Parathyroid adenoma (tissue), 2 donors: ENCODE measurements around the gene CERK.

ENCODE experiments used
- H2AFZ ChIP-seq: fragments of 300-600 bp; sonication (generic); one replicate; pipeline ENCODE4 v1.7.0; 2017; ENCODE audit warnings: antibody characterized with exemption, mild to moderate bottlenecking
- H3K27ac ChIP-seq: fragments of 300-600 bp; sonication (generic); one replicate; pipeline ENCODE4 v1.7.0; 2017
- H3K27me3 ChIP-seq: fragments of 300-600 bp; sonication (generic); one replicate; pipeline ENCODE4 v1.7.0; 2017; ENCODE audit warnings: low read length; ENCODE audit not compliant: control insufficient read depth, insufficient read depth
- H3K36me3 ChIP-seq: fragments of 300-600 bp; sonication (generic); one replicate; pipeline ENCODE4 v1.7.0; 2017; ENCODE audit warnings: low read length; ENCODE audit not compliant: control insufficient read depth, insufficient read depth
- H3K4me1 ChIP-seq: fragments of 300-600 bp; sonication (generic); one replicate; pipeline ENCODE4 v1.7.0; 2017; ENCODE audit warnings: control low read depth
- H3K4me2 ChIP-seq: fragments of 300-600 bp; sonication (generic); one replicate; pipeline ENCODE4 v1.7.0; 2017; ENCODE audit warnings: low read length
- H3K4me3 ChIP-seq: fragments of 300-600 bp; sonication (generic); one replicate; pipeline ENCODE4 v1.7.0; 2017; ENCODE audit warnings: low read depth, low read length
- H3K79me2 ChIP-seq: fragments of 300-600 bp; sonication (generic); one replicate; pipeline ENCODE4 v1.7.0; 2017; ENCODE audit warnings: control low read depth
- H3K9ac ChIP-seq: fragments of 300-600 bp; sonication (generic); one replicate; pipeline ENCODE4 v1.7.0; 2017; ENCODE audit warnings: mild to moderate bottlenecking
- H3K9me3 ChIP-seq: fragments of 300-600 bp; sonication (generic); one replicate; pipeline ENCODE4 v1.7.0; 2017; ENCODE audit warnings: low read length; ENCODE audit not compliant: control insufficient read depth
- CTCF ChIP-seq: fragments of 300-600 bp; sonication (generic); IDR thresholded peaks from one replicate; pipeline ENCODE4 v1.7.0; 2017; ENCODE audit warnings: antibody characterized with exemption, mild to moderate bottlenecking
- donor health status: primary hyperparathyroidism.

CERK gene

GRCh38 chr22:46671824-46672432, 66.1 kb downstream of the CERK start:
- no peaks in the 10 kb centered on the region for H3K27me3 ChIP-seq
- TF ChIP-seq CTCF: no peak
- H3K27ac ChIP-seq: no peak overlapping the region
- H3K79me2 ChIP-seq: no peaks in the 10 kb centered on the region
- H3K9ac ChIP-seq: no peak overlapping the region
- H2AFZ ChIP-seq: no peak overlapping the region
- H3K4me2 ChIP-seq: no peak overlapping the region
- no peak overlapping the region for H3K4me3 ChIP-seq
- no peaks in the 10 kb centered on the region for H3K9me3 ChIP-seq
- no peaks in the 10 kb centered on the region for H3K4me1 ChIP-seq
- no peaks in the 10 kb centered on the region for H3K36me3 ChIP-seq

GRCh38 chr22:46669201-46669600, 68.9 kb downstream of the CERK start:
- Histone ChIP-seq H3K27me3 (no peaks in the 10 kb centered on the region), H3K4me3 (no peak overlapping the region), H3K27ac (no peak overlapping the region), H3K4me2 (no peak overlapping the region), H3K79me2 (no peaks in the 10 kb centered on the region), H3K9ac (no peak overlapping the region), H2AFZ (no peak overlapping the region), H3K4me1 (no peaks in the 10 kb centered on the region), H3K9me3 (no peaks in the 10 kb centered on the region), H3K36me3 (no peaks in the 10 kb centered on the region)
- no peak for TF ChIP-seq CTCF

GRCh38 chr22:46668116-46668515, 69.9 kb downstream of the CERK start:
- Histone ChIP-seq H3K9me3 (no peaks in the 10 kb centered on the region), H3K27ac (no peak overlapping the region), H3K4me3 (no peak overlapping the region), H3K4me2 (no peak overlapping the region), H3K36me3 (no peaks in the 10 kb centered on the region), H2AFZ (no peak overlapping the region), H3K9ac (no peak overlapping the region), H3K27me3 (no peaks in the 10 kb centered on the region), H3K4me1 (no peaks in the 10 kb centered on the region), H3K79me2 (no peaks in the 10 kb centered on the region)
- no peak for TF ChIP-seq CTCF

- no peak for TF ChIP-seq CTCF
- H3K4me1 ChIP-seq: no peaks in the 10 kb centered on the region
- no peak overlapping the region for H2AFZ ChIP-seq
- no peak overlapping the region for H3K9ac ChIP-seq
- H3K27ac ChIP-seq: no peak overlapping the region
- no peaks in the 10 kb centered on the region for H3K79me2 ChIP-seq
- H3K9me3 ChIP-seq: no peaks in the 10 kb centered on the region
- no peaks in the 10 kb centered on the region for H3K36me3 ChIP-seq
- no peak overlapping the region for H3K4me3 ChIP-seq
- H3K4me2 ChIP-seq: no peak overlapping the region
- H3K27me3 ChIP-seq: no peaks in the 10 kb centered on the region
Observed at GRCh38 chr22:46667245-46667623, 70.8 kb downstream of the CERK start.

- H3K4me2 ChIP-seq: no peak overlapping the region
- no peak overlapping the region for H2AFZ ChIP-seq
- no peak overlapping the region for H3K9ac ChIP-seq
- no peaks in the 10 kb centered on the region for H3K4me1 ChIP-seq
- H3K9me3 ChIP-seq: no peaks in the 10 kb centered on the region
- no peak for TF ChIP-seq CTCF
- no peaks in the 10 kb centered on the region for H3K79me2 ChIP-seq
- no peak overlapping the region for H3K27ac ChIP-seq
- H3K36me3 ChIP-seq: no peaks in the 10 kb centered on the region
- no peak overlapping the region for H3K4me3 ChIP-seq
- no peaks in the 10 kb centered on the region for H3K27me3 ChIP-seq
Observed at GRCh38 chr22:46666577-46667244, 71.3 kb downstream of the CERK start.
